Measurements from ENCODE around the gene SUGP1. TPM values are rescaled to one million over a fixed set of nuclear protein-coding genes. Genes with fewer than 3 reads are reported as not detected.
A peak's percentile ranks its signal among the peaks of the same experiment; 100 is the strongest.

The SUGP1 gene
- total RNA-seq, 2 donors from 2014 or later: 13.5 to 16.3 TPM

- peak overlapping the region; percentile 96 to 100 for H3K4me3 ChIP-seq
- intact Hi-C loops (cut with DNase I): no loop called here
- peaks cover 32% of the 10 kb centered on the region for H3K4me1 ChIP-seq
- ATAC-seq (no peak), DNase-seq (no peak)
- H3K9me3 ChIP-seq: no peaks in the 10 kb centered on the region
- whole genome bisulfite sequencing, 2 donors: 0 to 3% methylated on average over 6 to 34 of the region's 34 CpGs
- TF ChIP-seq CTCF (IDR thresholded peaks at IDR 0.05) (no peak), POLR2A (IDR thresholded peaks at IDR 0.05) (no peak)
- H3K36me3 ChIP-seq (replicated peaks in 1 of 2; ENCODE audit: insufficient read depth in 1 of 2, low read depth in 2 of 2): peaks cover 2 to 5% of the 10 kb centered on the region in 2 donors
- H3K27ac ChIP-seq: peak overlapping the region; percentile 59 to 92 (median 89)
- no peaks in the 10 kb centered on the region for H3K27me3 ChIP-seq
Measured at GRCh38 chr19:19321141-19321577, 850 bp upstream of the SUGP1 start.

GRCh38 chr19:19319732-19320360 is 463 bp downstream of the SUGP1 start:
- intact Hi-C loops (cut with DNase I): no loop called here
- 4 to 5% methylated on average over 26 to 32 of the region's 32 CpGs for WGBS, 2 donors
- H3K27ac ChIP-seq: peak overlapping the region; percentile 59 to 92 (median 89)

GRCh38 chr19:19316082-19316481 is 4.2 kb downstream of the SUGP1 start:
- ATAC-seq (no peak), DNase-seq (no peak)
- Histone ChIP-seq H3K4me3 (no peak overlapping the region), H3K9me3 (no peaks in the 10 kb centered on the region), H3K27me3 (no peaks in the 10 kb centered on the region), H3K4me1 (peaks cover 13% of the 10 kb centered on the region), H3K27ac (no peak overlapping the region), H3K36me3 (replicated peaks in 1 of 2; ENCODE audit: insufficient read depth in 1 of 2, low read depth in 2 of 2) (peaks cover 3 to 6% of the 10 kb centered on the region in 2 donors)
- intact Hi-C loops (cut with DNase I): no loop called here
- no peak for TF ChIP-seq CTCF (IDR thresholded peaks at IDR 0.05)
- TF ChIP-seq POLR2A (IDR thresholded peaks at IDR 0.05): no peak
- WGBS, 2 donors: 100% methylated on average over 1 of the region's 1 CpG

More at GRCh38 chr19:19319732-19320360, 463 bp downstream of the SUGP1 start:
- Histone ChIP-seq H3K9me3 (no peaks in the 10 kb centered on the region), H3K27me3 (no peaks in the 10 kb centered on the region), H3K4me3 (peak overlapping the region; percentile 96 to 100), H3K4me1 (peaks cover 32% of the 10 kb centered on the region), H3K36me3 (replicated peaks in 1 of 2; ENCODE audit: insufficient read depth in 1 of 2, low read depth in 2 of 2) (peaks cover 3 to 6% of the 10 kb centered on the region in 2 donors)
- DNase-seq (no peak), ATAC-seq (peak; percentile 1)
- TF ChIP-seq POLR2A (IDR thresholded peaks at IDR 0.05): no peak
- no peak for TF ChIP-seq CTCF (IDR thresholded peaks at IDR 0.05)

- WGBS, 2 donors: 90 to 100% methylated on average over 2 of the region's 2 CpGs
- Histone ChIP-seq H3K4me3 (no peak overlapping the region), H3K27me3 (no peaks in the 10 kb centered on the region), H3K9me3 (no peaks in the 10 kb centered on the region), H3K27ac (no peak overlapping the region), H3K4me1 (peaks cover 13% of the 10 kb centered on the region), H3K36me3 (replicated peaks in 1 of 2; ENCODE audit: insufficient read depth in 1 of 2, low read depth in 2 of 2) (peaks cover 3 to 6% of the 10 kb centered on the region in 2 donors)
- intact Hi-C loops (cut with DNase I): no loop called here
- no peak for TF ChIP-seq POLR2A (IDR thresholded peaks at IDR 0.05)
- TF ChIP-seq CTCF (IDR thresholded peaks at IDR 0.05): no peak
- DNase-seq (no peak), ATAC-seq (no peak)
Measured at GRCh38 chr19:19315444-19315843, 4.9 kb downstream of the SUGP1 start.

GRCh38 chr19:19308373-19308772 is 11.9 kb downstream of the SUGP1 start:
- H3K4me3 ChIP-seq: no peak overlapping the region
- no peaks in the 10 kb centered on the region for H3K27me3 ChIP-seq
- intact Hi-C loops (cut with DNase I): no loop called here
- H3K9me3 ChIP-seq: no peaks in the 10 kb centered on the region
- H3K27ac ChIP-seq: no peak overlapping the region
- no peaks in the 10 kb centered on the region for H3K4me1 ChIP-seq
- peaks cover 0 to 30% of the 10 kb centered on the region in 2 donors for H3K36me3 ChIP-seq (replicated peaks in 1 of 2; ENCODE audit: insufficient read depth in 1 of 2, low read depth in 2 of 2)
- WGBS, 2 donors: 90 to 92% methylated on average over 5 to 10 of the region's 10 CpGs
- DNase-seq: no peak
- ATAC-seq: no peak
- TF ChIP-seq CTCF (IDR thresholded peaks at IDR 0.05) (no peak), POLR2A (IDR thresholded peaks at IDR 0.05) (no peak)

All from body of pancreas (tissue), 4 donors.